ENCODE results near the gene EPHA4.

DNA sequence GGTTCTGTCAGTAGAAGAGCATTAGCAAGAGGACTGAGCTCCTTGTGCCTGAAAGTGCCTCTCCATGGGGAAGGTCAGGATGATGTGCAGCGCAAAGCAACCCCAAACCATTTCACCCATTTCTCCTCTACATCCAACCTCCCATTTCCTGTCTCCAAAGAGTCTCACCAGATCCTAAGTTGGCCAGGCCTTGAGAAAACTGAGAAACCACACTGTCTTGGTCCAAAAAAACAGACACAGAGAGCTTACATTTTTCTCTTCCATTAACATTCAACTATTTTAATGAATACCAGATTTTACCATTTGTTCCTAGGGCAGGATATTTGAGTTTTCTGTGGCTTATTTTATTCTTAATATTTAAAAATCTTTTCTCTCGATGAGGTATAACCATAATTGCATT, 195.0 kb downstream of the EPHA4 start:
- TF ChIP-seq CTCF (IDR thresholded peaks at IDR 0.05) (no peak), ZFX (IDR thresholded peaks at IDR 0.05; ENCODE audit: borderline replicate concordance) (no peak)

Data from 22Rv1 (cell line).